ENCODE results near the gene SLC25A22.

The SLC25A22 gene

DNA sequence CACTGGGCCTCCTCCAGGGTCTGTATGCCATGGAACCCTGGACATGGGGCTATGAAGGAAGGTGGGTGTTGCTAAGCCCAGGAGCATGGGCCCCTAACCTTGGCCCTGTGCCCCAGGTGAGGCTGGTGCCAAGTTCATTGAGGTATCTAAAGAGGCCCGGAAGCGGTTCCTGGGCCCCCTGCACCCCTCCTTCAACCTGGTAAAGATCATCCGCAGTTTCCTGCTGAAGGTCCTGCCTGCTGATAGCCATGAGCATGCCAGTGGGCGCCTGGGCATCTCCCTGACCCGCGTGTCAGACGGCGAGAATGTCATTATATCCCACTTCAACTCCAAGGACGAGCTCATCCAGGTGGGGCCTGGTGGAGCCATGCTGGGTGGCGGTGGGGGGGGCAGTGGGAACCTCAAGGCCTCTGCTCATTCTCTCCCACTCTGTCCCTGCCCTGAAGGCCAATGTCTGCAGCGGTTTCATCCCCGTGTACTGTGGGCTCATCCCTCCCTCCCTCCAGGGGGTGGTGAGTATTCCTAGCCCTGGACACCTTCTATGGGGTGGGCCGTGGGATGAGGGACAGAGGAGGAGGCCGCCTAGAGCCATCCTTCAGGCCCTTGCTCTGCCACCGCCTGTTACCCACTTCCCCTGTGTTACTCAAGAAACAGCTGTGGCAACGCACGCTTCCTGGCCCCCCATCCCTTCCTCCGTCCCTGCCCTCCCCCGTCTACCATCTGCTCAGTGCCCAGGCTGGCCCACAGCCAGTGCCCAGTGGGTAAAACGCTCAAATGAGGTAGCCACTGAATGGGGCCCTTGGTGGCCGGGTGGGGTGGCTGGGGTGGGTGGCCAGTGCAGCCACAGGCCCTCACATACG lies 23.7 kb upstream of the SLC25A22 start:
- DNase-seq (ENCODE audit: low read depth in 2 of 2), result no peak

GRCh38 chr11:820655-821511 lies 22.8 kb upstream of the SLC25A22 start:
- no peak for DNase-seq (ENCODE audit: low read depth in 2 of 2)

DNA sequence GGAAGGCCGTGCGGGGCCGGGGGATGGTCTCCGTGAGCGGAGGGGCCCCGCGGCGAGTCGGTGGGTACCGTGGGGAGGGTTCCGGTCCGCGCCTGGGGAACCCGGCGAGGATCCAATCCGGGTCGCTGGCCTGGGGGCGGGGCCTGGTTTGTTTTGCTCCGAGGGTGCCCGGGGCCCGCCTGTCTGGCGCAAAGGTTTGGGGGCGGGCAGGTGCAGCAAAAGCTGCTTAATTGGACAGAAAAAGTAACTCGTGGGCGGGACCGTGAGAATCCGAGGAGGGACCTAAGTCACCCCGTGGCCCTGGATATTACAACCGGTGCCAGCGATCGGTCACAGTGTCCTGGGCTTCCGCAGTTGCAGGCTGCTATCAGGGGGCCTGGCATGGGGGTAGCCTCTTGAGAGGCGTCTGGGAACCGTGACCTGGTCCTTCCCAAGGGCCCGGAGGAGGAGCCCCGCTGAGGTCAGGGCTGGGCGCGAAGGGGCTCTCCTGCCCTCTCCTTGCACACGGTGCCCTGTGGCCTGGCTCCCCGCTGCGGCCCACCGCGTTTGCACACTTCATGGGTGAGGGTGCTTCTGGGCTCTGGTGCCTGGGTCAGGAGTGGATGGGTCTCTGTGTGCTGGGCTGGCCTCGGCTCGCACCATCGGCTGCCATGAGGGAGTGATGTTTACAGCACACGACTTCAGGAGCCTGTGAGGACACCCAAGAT lies 22.0 kb upstream of the SLC25A22 start:
- peak; percentile 78 to 91 for DNase-seq (ENCODE audit: low read depth in 2 of 2)

- DNase-seq (ENCODE audit: low read depth in 2 of 2), result peak; percentile 73 to 90
These were observed 21.2 kb upstream of the SLC25A22 start for GRCh38 chr11:819129-819931.

DNA sequence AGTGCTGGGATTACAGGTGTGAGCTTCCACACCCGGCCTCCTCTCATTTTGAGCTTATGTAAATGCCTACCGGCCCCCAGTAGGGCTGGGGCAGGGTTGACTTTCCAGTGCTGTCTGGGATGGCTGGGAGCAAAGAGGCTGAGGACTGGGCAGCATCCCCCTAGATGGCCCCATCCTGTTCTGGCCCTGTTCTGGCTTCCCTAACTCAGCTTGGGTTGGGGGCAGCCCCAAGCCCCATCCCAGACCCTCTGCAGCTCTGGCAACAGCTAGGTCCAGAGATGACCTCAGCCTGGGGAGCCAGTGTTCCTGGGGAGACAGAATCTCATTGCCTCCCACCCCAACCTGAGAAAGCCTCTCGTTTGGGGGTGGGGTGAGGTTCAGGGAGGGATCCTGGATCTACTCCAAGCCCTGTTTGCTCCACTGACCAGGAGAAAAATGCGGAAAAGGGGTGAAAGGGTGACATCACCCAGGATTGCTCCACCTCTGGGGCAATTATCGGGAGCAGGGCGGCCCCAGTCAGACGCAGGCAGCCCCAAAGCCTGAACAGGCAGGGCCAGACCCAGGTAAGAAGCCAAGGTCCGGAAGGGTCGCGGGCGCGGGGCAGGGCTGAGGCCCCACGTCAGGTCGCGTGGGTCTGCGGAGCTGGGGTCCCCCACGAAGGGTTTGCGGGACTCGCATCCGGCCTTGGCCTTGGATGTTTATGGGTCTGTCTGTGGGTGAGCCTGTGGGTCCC lies 20.5 kb upstream of the SLC25A22 start, which contains the start of gene PNPLA2:
Gene PNPLA2, plus strand, starts transcription at position 519 of the 733 bp plus-strand sequence. CDS start 805 bp downstream, outside the sequence.
- DNase-seq (ENCODE audit: low read depth in 2 of 2), result no peak

- DNase-seq (ENCODE audit: low read depth in 2 of 2), result no peak
These were observed 18.3 kb upstream of the SLC25A22 start for GRCh38 chr11:816433-816779.

- no peak for DNase-seq (ENCODE audit: low read depth in 2 of 2)
These were observed 17.8 kb upstream of the SLC25A22 start for GRCh38 chr11:815675-816432.

GRCh38 chr11:813456-814096 lies 15.5 kb upstream of the SLC25A22 start:
- no peak for DNase-seq (ENCODE audit: low read depth in 2 of 2)

DNA sequence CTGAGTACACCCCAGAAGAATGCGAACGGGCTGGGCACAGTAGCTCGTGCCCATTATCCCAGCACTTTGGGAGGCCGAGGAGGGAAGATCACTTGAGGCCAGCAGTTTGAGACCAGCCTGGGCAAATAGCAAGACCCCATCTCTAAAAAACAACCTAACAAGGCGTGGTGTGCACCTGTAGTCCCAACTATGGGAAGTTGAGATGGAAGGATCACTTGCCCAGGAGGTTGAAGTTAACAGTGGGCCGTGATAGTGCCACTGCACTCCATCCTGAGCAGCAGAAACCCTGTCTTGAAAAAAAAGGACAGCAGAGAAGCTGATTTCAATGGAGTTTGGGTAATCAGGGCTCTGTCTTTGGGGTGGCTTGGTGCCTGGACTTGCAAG lies 15.0 kb upstream of the SLC25A22 start:
- no peak for DNase-seq (ENCODE audit: low read depth in 2 of 2)

GRCh38 chr11:812390-812789 lies 14.3 kb upstream of the SLC25A22 start:
- DNase-seq (ENCODE audit: low read depth in 2 of 2), result no peak

DNA sequence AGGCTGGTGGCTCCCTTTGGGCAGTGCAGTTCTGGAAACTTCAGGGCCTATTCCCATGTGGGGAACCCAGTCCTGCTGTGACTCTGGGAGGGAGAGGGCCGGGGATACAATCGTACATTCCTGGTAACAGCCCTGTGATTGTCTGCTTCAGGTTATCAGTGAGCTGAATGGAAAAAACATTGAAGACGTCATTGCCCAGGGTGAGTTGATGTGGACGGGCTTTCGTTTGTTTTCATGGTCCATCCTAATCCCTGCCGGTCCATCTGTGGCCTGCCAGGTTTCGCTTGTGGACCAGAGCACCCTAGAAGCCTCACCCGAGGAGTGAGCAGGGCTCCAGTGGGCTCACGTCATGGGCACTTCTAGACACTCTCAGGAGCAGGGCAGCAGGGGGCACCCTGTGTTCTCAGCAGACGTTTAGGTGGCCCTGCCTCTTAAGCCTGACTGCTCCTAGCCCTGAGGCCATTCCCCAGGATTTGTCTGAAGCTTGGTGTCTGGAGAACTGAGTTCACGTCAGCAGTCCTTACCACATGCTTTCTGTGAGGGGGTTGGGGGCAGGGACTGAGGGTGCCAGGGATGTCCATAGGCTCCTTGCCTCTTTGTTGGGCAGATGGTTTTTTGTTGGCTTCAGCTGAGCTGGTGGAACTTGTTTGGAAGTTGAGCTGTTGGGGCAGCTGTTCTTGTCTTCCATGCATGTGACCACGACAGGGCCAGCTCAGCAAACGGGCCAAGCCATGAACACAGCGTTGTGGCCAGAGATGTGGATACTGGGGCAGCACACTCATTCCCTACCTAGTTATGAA lies 13.6 kb upstream of the SLC25A22 start:
- no peak for DNase-seq (ENCODE audit: low read depth in 2 of 2)

DNA sequence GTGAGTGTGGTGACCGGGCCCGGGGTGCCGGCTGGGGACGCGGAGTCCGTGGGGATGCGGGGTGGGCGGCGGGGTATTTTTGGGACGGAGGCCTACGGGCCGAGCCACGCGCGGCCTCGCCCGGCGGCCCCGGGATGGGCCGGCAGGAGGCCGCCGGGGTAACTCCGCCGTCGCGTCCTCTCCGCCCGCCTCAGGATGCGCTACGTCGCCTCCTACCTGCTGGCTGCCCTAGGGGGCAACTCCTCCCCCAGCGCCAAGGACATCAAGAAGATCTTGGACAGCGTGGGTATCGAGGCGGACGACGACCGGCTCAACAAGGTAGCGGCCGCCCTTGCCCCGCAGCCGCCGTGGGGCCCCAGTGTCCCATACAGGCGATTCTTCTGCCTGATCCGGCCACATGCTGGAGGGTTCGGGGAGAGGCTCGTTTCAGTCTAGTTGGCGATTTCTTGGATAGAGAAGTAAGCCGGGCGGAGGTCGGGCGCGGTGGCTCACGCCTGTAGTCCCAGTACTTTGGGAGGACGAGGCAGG lies 12.0 kb upstream of the SLC25A22 start:
- no peak for DNase-seq (ENCODE audit: low read depth in 2 of 2)

- peak; percentile 97 for DNase-seq (ENCODE audit: low read depth in 2 of 2)
These were observed 11.4 kb upstream of the SLC25A22 start, which contains the start of gene RPLP2 for GRCh38 chr11:809287-810039. Gene RPLP2 (plus strand): TSS chr11:809967. CDS start chr11:810235, 268 bp downstream.

DNA sequence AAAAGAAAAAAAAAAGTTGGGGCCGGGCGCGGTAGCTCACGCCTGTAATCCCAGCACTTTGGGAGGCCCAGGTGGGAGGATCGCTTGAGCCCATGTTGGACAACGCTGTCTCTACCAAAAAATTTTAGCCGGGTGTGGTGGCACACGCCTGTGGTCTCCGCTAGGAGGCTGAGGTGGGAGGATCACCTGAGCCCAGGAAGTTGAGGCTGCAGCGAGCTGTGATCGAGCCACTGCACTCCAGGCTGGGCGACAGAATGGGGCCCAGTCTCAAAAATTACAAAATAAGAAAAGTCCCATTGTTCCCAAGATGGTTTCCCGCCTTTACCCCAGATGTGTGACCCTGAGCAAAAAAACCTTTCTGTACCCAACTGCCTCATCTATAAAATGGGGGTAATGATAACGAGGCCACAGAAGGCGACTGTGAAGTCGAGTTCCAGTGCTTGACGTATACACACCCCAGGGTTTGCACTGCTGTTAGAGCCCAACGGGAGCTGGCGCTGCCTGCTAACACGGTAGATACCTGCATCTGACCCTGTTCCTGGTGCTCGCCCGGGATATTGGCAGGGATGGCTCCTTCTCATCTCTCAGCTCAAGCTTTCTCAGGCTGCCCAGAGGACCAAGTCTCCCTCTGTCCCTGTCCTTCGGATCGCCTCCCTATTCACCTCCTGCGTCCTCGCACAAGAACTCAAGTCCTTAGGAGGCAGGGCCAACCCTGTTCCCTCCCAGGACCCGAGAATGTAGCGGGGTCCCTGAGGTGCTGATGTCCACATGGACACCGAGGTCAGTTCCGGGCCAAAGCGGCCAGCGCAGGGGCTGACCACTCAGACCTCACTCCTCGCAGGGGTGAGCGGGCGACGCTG lies 10.6 kb upstream of the SLC25A22 start:
- DNase-seq (ENCODE audit: low read depth in 2 of 2), result no peak

GRCh38 chr11:804599-804964 lies 6.5 kb upstream of the SLC25A22 start:
- DNase-seq (ENCODE audit: low read depth in 2 of 2), result no peak

GRCh38 chr11:803770-804598 lies 5.9 kb upstream of the SLC25A22 start:
- DNase-seq (ENCODE audit: low read depth in 2 of 2), result no peak

All from stimulated activated CD4-positive, alpha-beta T cell treated with anti-CD3 and anti-CD28 coated beads, Interleukin-12 subunit alpha, Interleukin-12 subunit beta, amount 100 ng/mL, for 24 hours (primary cell).